K562 treated with DMSO at 1 percent for 12 hours (cell line): Measurements from ENCODE around the gene TNFAIP8. TPM values are rescaled to one million over a fixed set of nuclear protein-coding genes. Genes with fewer than 3 reads are reported as not detected.

ENCODE experiments used
- total RNA-seq: library from RNA; unstranded; fragments of 300-600 nt; gene quantifications from 2 replicates; pipeline ENCODE4 v1.2.3, GENCODE V29; 2022; ENCODE audit not compliant: insufficient read depth

Gene TNFAIP8
- 21.3 and 65.1 TPM in 2 replicates for total RNA-seq

GRCh38 chr5:119355685-119356611, at the start of gene TNFAIP8:
Gene TNFAIP8 (plus strand): TSS chr5:119356019. CDS start chr5:119356091, 72 bp downstream.

Other genes starting within 250 kb of the TNFAIP8 start
- 83.8 and 104 TPM in 2 replicates for gene HSD17B4, start 96.5 kb downstream of the TNFAIP8 start, total RNA-seq